DMS53 (cell line): Measurements from ENCODE around the gene ASIC2.

Source experiments
- DNase-seq: peaks from one replicate; lab custom pipeline; 2025; lab: John Stamatoyannopoulos, UW

Gene ASIC2

DNA sequence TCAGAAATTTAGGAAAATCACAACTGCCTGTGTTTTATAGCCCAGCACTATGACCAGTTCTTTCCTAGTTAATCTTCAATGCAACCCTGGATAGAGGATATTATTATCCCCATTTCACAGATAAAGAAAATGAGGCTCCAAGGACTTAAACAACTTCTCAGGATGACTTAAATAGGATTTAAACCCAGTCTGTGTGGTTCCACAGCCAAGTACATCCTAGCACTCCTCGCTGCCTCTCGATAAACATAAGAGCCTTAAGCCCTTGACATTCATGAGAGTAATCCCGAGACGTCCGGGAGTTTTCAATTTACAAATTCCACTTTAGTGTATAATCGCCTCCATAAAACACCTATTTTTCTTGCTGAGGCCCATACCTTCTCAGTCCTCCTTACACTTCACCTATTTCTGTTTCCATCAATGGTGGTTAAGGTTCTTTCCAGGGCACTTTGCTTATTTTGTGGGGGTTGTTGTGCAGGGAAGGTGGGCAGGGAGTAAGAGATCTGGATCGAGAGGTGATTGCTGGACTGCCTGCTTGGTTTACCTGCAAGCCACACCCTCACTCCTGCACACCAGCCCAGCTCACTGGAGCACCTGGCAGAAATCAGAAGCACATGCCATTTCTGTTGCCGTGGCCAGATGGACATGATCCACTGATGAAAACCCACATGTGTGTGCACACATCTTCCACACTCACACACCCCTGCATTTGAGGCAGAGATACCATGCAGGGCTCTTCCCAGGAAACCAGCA is 50.5 kb downstream of the ASIC2 start:
- DNase-seq: no peak

DNA sequence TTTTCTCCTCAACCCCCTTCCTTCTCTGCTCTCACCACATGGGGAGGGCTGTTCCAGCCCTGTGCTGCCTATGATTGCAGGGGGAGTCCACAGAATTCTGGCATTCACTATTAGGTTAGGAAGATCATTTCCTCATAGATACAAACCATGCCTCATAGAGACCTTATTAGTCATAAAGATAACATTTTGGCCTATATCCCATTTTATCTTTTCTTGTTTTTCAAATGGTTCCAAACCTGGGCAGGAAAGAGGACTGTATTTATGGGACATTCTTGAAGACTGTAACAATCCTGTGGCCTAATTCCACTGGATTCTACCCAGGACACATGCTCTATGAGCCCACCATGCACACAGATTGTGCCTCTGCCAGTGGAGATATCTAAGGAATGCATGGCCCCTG is 51.7 kb downstream of the ASIC2 start:
- no peak for DNase-seq

DNA sequence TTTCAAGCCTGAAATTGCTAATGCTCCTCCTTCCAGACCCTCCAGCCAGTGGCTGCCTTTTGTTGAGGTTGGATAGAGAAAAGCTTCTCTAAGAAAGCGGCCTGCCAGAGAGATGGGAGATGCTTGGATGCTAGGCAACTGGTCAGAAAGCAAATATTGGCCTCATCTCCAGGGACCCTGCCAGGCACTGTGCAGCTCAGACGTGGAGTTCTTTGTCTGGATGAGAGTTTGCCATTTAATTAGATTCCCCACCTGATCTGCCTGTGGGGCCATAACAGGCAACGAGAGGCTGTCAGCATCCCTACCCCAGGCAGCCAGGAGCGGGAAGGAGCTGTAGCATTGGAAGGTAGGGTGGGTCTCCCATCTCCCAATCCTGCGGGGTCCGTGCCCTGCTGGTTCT is 52.7 kb downstream of the ASIC2 start:
- DNase-seq: no peak

DNA sequence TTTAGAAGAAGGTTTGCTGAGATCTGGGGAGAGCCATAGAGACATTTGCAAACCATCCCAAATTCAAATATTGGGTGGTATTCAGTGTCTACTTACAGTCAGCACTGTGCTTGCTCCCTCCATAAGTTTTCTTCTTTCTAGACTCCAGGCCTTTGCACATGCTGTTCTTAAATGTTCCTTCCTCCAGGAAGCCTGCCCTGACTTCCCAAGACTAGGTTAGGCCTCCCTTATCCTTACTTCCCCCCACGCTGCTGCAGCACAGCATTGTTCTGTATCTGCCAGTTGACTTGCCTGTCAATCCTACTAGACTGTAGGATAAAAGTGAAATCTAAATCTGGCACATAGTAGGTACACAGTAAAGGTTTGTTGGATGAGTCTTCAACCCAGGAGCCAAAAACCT is 53.4 kb downstream of the ASIC2 start:
- no peak for DNase-seq

DNA sequence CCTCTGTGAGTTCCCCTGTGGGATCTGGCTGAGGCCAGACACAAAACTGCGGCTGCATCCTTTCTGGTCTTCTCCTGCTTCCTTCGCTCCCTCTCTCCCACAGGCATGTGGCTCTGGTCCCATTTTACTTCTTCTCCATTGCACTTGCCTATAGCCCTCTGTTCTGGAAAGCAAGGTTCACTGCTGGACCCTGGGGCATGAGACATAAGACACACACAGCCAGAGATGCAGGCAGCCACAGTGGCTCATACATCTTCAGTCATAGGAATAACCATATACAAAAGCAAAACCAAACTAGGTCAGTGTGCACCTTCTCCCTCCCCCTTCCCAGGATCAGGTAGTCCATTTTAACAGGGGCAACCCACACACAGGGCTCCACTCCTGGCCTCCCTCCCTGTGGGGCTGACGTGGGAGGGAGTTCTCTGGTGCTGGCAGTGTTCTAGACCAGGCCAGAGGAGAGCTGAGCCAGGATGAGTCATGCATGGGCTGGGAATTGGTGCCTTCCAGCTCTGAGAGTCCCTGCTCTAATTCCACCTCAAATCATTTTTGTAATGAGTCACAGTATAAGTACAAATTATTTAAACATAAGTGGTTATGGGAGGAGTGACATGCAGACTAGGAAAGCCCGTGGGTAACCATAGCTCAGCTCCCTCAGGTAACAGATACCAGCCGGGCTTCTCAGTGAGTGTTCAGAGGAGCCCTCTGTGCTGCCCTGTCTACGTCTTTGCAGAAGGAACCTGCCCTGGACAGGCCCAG is 58.0 kb downstream of the ASIC2 start:
- DNase-seq: no peak

DNA sequence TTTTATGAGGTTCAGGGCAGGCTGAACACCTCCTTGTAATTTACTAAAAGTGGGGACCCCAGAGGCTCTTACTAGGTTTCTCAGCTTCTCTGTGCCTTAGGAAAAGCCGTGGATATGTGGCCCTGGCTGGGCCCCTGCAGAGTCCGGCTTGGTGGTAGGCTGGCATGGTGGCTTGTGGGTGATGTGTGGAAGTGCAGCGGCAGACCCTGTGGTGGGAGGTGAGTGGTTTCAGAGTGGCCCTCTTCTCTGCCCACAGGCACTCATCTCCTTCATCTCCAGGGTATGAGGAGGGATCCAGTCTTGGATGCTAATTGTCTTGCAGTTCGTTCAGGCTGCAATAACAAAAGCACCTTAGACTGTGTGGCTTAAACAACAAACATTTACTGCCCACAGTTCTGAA is 58.9 kb downstream of the ASIC2 start:
- DNase-seq: no peak

DNA sequence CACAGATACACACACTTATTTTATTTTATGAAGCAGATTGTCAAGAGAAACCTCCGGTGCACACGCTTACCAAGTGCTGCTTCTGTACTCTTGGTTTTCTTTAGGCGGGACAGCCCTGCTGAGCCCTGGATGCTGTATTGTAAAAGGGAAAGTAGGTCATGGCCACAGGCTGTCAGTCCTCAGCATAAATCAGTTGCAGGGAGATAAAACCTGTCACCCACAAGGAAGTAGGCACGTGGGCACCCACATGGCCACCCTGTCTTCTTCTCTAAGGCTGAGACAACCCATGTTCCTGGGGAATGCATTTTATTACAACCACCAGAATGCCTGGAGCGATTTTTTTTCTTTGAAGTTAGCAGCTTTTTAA is 59.3 kb downstream of the ASIC2 start:
- DNase-seq: no peak

DNA sequence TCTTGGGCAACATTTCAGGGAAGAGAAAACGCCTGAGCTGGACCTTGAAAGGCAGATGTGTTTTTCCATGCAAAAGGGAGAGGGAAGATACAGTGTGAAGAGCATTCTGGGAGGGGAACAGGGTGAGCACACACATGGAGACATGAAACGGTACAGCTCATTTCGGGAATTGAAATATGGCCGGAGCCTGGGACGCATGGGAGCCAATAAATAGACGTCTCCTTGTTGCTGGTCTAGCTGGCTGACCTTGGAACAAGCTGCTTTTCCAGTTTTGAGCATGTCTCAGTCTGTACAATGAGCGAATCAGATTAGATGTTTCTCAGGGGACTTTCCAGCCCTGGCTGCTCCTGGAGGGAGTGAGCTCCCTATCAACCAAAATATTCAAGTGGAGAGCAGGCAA is 63.6 kb downstream of the ASIC2 start:
- no peak for DNase-seq

DNA sequence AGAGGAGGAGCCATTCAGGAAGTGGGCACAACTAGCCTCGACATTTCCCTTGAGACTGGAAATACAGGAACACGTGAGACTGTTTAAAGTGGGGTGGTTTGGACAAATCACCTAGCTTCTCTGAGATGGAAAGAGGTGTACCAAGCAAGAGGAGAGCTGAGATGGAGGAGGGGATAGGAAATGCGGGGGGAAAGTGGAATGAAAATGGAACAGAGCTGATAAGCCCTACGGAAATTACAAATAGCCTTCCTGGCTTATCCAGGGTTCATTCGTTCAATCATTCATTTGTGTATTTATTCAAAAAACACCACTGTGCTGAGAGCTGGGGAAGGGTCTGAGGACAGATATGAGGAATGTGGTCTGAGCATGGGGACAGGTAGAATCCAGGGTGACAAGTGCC is 64.1 kb downstream of the ASIC2 start:
- DNase-seq: no peak

DNA sequence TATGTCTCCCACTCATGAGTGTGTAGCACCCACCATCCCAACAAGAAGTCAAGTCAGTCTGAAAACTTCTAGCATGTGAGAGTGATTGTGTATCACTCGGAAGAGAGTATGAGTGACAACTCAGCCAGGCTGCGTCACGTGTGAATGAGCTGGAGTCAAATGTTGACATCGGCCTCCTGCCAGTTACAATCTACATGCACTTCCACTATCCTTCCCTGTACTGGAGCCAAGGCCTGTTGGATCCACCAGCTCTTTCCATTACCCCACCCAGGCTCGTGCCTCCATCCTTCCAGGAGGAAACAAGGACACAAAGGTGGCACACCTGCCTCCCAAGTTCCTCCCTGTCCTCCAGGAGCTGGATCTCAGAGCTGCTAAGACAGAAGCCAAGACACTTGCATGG is 64.5 kb downstream of the ASIC2 start:
- DNase-seq: no peak

DNA sequence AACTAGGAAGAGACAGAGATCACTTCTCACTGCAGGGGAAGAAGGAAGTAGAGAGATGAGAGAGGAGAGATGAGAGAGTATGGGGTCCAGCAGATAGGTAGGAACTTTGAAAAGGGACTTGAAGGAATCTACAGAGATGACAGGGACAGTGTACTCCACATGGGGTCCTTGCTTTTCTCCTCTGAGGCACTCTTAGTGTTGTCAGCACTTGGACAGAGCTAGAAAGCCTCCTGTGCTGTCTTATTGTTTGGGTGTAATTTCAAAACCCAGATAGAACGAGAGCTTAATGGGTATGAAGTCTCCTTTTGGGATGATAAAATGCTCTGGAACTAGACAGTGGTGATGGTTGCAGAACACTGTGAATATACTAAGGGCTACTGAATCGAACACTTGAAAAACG is 65.2 kb downstream of the ASIC2 start:
- no peak for DNase-seq

DNA sequence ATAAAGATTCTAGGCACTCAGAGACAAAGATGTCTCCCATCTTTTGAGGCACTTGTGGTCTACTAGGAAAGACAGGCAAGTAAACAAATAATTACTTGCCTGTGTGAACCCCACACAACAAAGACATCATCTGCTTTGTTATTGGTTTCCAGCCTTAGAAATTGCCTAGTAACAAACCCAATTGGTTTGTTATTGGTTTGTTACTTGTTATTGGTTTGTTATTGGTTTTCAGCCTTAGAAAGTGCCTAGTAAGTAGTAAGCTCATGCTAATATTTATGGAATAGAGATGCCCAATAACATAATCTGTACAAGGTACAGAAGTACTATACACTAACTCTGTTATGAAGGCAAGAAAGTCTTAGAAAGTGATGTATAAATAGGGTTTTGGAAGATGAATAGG is 67.1 kb downstream of the ASIC2 start:
- DNase-seq: no peak

DNA sequence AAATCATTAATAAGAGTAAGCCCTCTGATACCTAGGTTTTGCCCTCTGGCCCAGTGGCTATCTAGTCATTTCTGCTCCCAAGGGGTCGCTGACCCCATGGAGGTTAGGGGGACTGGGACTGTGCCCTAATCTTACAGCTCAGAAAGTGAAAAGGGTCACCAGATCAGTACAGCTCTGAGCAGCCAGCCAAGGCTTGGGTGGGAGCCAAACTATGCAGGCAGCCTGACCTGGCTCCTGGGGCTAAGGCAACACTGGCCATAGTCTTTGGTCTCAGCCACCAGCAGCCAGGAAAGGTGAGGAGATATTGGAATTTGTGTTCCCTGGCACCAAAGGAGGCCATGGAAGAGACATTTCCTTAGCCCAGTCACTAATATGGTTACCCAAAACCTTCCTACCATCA is 67.6 kb downstream of the ASIC2 start:
- DNase-seq: no peak

DNA sequence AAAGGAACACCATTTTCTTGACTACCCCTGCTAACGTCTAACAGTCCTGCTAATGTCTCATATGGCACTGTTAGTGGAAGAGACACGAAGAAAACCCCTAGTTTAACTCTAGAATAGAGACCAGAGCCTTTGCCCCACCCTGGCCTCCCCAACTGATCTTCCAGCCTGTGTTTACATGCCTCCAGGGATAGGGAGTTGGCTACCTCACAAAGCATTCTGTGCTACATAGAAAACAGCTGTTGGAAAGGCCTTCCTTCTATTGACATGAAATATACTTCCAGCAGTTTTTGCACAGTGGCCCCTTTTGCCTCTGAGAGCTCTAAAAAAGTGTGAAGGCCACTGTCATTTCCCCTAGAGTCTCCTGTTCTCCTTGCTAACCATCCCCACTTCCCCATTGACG is 73.1 kb downstream of the ASIC2 start:
- no peak for DNase-seq

DNA sequence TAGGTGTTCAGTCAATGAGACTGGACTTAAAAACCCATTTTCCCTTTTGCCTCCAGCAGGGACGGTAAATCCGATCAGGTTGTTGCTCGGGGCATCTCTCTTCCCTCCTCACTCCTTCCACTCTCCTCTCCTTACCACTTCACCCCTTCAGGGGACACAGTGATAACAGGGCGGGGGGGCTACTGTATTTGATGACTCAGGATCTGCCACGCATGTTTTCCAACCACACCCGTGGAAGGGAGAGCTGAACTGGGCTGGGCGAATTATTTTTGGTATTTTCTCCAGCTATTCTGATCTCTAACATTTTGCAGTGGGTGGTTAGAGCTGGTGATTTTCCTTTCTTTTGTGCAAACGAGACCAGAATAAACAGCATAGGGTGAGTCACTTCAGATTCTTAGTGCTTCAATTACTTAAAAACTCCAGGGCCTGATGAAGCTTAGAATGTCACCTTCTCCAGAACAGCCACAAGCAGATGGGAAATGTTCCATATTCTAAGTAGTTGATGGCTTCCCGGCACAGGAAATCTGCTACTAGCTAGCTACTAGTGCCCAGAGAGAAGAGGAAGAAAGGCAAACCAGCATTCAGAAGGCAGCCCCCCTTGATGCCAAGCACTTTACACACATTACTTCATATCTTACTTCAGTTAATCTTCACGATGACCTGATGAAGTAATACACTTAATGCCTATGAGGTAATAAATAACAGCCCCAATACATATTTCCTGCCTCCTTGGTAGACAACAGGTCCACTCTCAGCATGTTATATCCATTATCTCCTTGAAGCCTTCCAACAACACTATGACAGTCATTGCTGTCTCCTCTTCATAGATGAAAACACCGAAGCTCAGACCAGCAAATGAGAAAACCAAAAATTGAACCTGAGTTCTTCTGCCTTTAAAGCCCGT is 74.1 kb downstream of the ASIC2 start:
- DNase-seq: no peak

DNA sequence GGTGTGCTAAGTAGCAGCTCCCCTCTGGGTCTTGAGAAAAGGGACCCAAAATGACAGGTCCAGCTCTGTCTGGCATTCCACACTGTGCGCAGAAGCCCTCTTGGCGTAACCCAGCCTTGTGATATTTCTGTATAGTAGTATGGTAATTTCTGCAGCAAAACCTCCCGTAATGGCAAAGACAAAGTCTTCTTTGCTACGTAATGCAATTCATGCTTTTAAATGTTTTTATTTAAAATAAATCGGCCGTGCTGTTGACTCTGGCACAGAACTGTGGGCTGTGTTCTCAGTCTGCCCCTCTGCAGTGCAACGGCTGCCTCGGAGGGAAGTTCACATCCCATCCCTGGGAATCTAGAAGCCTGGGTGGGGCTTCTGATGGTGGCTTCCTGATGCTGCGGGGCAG is 75.2 kb downstream of the ASIC2 start:
- DNase-seq: no peak

DNA sequence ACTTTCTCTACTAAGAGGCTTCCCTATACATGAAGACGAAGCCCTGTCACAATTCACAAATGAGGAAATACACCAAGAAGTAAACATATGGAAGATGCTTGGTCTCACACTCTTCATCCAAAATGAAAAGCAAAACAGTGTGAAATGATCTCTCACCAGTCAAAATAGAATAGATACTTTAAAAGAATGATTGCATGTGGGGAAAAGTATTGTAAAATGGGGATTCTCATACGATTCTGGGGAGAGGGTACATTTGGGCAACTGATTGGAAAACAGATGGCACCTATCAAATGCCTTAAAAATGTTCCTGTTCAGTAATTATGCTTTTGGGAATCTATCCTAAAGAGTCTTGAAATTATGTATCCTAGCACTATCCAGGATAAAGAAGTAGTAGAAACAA is 78.1 kb downstream of the ASIC2 start:
- DNase-seq: no peak

DNA sequence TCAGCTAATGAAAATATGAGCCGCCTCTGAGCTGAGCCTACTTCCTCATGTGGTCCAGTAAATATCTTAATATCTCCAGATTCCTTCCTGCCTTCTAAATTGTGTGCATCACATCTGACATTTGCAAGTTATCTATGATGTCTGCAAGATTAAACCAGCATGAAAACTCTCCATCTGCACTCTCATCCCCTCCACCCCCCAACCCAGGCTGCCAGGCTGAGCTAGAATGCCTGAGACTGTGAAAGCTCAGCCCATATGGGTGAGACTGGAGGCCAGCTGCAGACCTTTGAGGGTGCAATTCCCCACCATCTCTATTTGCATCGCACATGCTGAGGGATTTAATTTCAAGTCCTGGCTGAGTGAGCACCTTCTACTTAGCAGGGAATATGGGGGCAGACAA is 82.8 kb downstream of the ASIC2 start:
- no peak for DNase-seq

DNA sequence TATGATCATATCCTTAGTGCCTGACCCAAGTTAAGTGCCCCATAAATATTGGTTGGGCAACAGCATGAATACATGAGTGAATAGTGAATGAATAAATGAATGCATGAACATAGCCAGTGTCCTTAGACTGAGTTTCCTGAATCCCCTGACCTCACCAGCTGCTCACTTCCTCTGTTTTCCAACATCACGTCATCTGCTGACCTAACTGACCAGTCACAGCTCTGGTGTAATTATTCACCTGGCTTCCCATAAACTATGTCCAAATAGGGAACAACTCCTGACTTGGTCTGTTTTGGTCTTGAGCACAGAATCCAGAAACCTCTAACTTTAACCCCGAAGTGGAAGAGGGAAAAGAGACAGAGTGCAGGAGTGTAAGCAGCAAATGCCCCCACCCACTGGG is 83.4 kb downstream of the ASIC2 start:
- no peak for DNase-seq

DNA sequence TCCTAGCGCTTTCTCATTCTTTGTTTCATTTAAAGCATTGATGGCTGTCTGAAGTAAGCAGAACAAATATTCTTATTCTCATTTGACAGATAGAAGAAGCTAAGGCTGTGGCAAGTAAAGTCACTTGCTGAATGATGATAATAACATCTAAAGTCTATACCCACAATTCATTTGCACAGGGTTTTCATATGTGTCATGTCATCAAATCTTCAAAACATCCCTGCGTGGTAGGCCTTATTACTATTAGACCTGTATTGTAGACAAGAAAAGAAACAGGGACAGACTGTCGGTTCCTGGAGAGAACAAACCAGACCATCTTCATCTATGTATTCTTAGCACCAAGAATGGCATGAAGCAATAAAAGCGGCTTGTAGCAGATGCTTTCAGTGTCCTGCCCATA is 85.9 kb downstream of the ASIC2 start:
- no peak for DNase-seq

DNA sequence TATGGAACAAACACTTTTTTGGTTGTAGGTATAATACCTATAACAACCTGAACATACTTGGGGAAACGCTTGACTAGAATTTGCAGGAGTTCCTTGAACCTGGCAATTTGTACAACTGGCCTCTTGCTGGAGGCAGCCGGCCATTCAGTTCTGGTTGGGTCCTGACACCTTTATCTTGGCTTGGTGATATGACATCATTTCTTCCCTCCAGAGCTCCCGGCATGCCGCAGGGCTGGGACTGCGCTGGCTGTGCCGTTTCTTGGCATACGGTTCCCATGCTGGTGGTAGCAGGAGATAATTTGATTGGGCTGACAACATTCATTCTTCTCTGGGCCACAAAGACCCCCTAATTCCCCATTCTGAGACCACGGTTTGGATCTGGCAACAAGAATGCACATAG is 87.5 kb downstream of the ASIC2 start:
- no peak for DNase-seq

DNA sequence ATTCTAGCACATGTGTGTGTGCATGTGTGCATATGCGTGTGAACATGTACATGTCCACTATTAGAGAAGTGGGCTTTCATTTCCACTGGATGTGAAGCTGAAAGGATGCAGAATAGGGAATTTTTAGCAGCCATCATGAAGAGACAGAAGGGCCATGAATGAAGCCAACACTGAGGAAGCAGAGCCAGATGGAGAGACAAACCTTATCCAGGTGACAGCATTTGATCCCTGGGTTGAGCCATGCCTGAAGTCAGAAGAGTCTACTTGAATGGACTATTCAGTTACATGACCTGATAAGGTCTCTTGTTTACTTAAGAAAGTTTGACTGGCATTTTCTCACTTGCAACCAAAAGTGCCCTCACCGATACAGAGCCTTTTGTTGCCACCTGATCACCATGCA is 88.4 kb downstream of the ASIC2 start:
- DNase-seq: no peak

DNA sequence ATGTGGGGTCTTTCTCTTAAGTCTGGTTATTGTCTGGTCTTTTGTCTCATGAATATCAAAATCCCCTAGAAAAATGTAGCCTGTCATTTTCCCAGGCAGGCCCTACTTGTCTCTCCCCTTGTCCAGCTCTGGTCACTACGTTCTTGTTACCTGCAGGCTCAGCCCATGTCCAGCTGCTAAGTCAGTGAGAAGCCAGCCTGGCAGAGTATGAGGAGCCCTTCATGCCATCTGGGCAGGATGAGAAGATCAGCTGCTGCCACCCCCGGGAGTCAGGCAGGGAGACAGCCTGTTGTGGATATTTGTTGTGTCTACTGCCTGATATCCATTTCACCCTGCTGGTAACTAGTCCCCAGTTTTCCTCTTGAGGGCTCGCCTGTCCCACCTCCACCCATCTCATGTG is 88.9 kb downstream of the ASIC2 start:
- no peak for DNase-seq
